ENCODE data around the gene VPS8.

DNA sequence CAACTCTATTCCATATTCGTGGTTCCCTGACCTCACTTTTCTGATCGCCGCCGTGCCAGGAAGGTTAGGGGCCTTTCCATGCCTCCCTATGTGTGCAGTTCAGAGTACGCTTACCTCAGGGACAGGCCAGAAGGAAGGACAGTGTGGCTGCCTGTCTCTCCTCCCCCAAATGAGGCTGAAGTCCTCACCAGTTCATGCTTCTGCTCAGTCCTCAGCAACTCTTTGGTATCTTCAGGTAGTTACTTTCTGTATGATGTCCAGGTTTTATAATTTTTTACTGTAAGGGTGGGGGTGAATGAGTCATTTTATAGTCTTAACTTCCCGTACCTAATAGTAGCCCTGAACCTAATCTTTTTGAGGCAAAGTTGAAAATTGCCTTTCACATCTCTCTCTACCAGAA lies 98.7 kb downstream of the VPS8 start:
- TF ChIP-seq, protein P1, sequence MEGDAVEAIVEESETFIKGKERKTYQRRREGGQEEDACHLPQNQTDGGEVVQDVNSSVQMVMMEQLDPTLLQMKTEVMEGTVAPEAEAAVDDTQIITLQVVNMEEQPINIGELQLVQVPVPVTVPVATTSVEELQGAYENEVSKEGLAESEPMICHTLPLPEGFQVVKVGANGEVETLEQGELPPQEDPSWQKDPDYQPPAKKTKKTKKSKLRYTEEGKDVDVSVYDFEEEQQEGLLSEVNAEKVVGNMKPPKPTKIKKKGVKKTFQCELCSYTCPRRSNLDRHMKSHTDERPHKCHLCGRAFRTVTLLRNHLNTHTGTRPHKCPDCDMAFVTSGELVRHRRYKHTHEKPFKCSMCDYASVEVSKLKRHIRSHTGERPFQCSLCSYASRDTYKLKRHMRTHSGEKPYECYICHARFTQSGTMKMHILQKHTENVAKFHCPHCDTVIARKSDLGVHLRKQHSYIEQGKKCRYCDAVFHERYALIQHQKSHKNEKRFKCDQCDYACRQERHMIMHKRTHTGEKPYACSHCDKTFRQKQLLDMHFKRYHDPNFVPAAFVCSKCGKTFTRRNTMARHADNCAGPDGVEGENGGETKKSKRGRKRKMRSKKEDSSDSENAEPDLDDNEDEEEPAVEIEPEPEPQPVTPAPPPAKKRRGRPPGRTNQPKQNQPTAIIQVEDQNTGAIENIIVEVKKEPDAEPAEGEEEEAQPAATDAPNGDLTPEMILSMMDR (IDR thresholded peaks at IDR 0.05; ENCODE audit: insufficient read depth, low read length): no peak
- TF ChIP-seq GABPA (IDR thresholded peaks at IDR 0.05; ENCODE audit: low read depth) (no peak), POLR2AphosphoS5 (IDR thresholded peaks at IDR 0.05; ENCODE audit: low read depth) (no peak)
